Measurements from ENCODE around the gene MRPS27. TPM values are rescaled to one million over a fixed set of nuclear protein-coding genes. Genes with fewer than 3 reads are reported as not detected.

Gene MRPS27
- total and polyA plus RNA-seq, 2 experiments from 2014 or later = 36.4 to 58.5 TPM

GRCh38 chr5:72221099-72221498 lies 98.9 kb downstream of the MRPS27 start:
- no peak for TF ChIP-seq EZH2 (IDR thresholded peaks at IDR 0.05; ENCODE audit: insufficient read depth, poor library complexity, severe bottlenecking)
- no peak for TF ChIP-seq EZH2phosphoT487 (IDR thresholded peaks at IDR 0.05; ENCODE audit: insufficient read depth, low read depth)
- Histone ChIP-seq H3K9me3 (ENCODE audit: low read depth) (no peaks in the 10 kb centered on the region), H3K27ac (no peak overlapping the region), H3K4me1 (ENCODE audit: insufficient read depth) (peaks cover 14% of the 10 kb centered on the region), H3K27me3 (replicated peaks; ENCODE audit: insufficient read depth) (no peaks in the 10 kb centered on the region), H3K36me3 (ENCODE audit: low read depth) (peaks cover 20% of the 10 kb centered on the region), H2AFZ (no peak overlapping the region), H4K20me1 (ENCODE audit: insufficient read depth) (no peaks in the 10 kb centered on the region), H3K4me3 (no peak overlapping the region), H3K9me2 (ENCODE audit: insufficient read depth) (no peaks in the 10 kb centered on the region), H3K9ac (no peak overlapping the region), H3K4me2 (ENCODE audit: unreplicated experiment) (no peak overlapping the region), H3K79me2 (ENCODE audit: insufficient read depth) (no peaks in the 10 kb centered on the region), H3F3A (ENCODE audit: insufficient read depth) (peaks cover 11% of the 10 kb centered on the region)
- in situ Hi-C loops (cut with MboI) = no loop called here
- 100% methylated on average over 1 of the region's 1 CpG for WGBS, 2 experiments (ENCODE audit: low coverage in 1 of 2, low lambda C conversion rate in 2 of 2, missing lambda C conversion rate in 2 of 2)
- no peak for DNase-seq

GRCh38 chr5:72216756-72217155 lies 103.3 kb downstream of the MRPS27 start:
- Histone ChIP-seq H3K9ac (no peak overlapping the region), H3F3A (ENCODE audit: insufficient read depth) (peaks cover 19% of the 10 kb centered on the region), H2AFZ (no peak overlapping the region), H3K27me3 (replicated peaks; ENCODE audit: insufficient read depth) (no peaks in the 10 kb centered on the region), H3K79me2 (ENCODE audit: insufficient read depth) (no peaks in the 10 kb centered on the region), H3K9me2 (ENCODE audit: insufficient read depth) (no peaks in the 10 kb centered on the region), H3K27ac (no peak overlapping the region), H3K4me2 (ENCODE audit: unreplicated experiment) (no peak overlapping the region), H3K36me3 (ENCODE audit: low read depth) (0 out of 2 replicates have a peak, but pooled peaks cover 7% of the 10 kb centered on the region), H3K4me3 (no peak overlapping the region), H3K4me1 (ENCODE audit: insufficient read depth) (peaks cover 7% of the 10 kb centered on the region), H4K20me1 (ENCODE audit: insufficient read depth) (no peaks in the 10 kb centered on the region), H3K9me3 (ENCODE audit: low read depth) (no peaks in the 10 kb centered on the region)
- in situ Hi-C loops (cut with MboI) = no loop called here
- 96 to 98% methylated on average over 3 of the region's 3 CpGs for WGBS, 2 experiments (ENCODE audit: low coverage in 1 of 2, low lambda C conversion rate in 2 of 2, missing lambda C conversion rate in 2 of 2)
- no peak for DNase-seq
- no peak for TF ChIP-seq EZH2phosphoT487 (IDR thresholded peaks at IDR 0.05; ENCODE audit: insufficient read depth, low read depth)
- no peak for TF ChIP-seq EZH2 (IDR thresholded peaks at IDR 0.05; ENCODE audit: insufficient read depth, poor library complexity, severe bottlenecking)

GRCh38 chr5:72214168-72214567 lies 105.9 kb downstream of the MRPS27 start:
- Histone ChIP-seq H3K27ac (no peak overlapping the region), H3K4me3 (no peak overlapping the region), H3K36me3 (ENCODE audit: low read depth) (peaks cover 2% of the 10 kb centered on the region; the same call in 1 of the 2 replicates), H3K4me1 (ENCODE audit: insufficient read depth) (peaks cover 32% of the 10 kb centered on the region), H3F3A (ENCODE audit: insufficient read depth) (peaks cover 45% of the 10 kb centered on the region), H2AFZ (no peak overlapping the region), H3K4me2 (ENCODE audit: unreplicated experiment) (no peak overlapping the region), H4K20me1 (ENCODE audit: insufficient read depth) (no peaks in the 10 kb centered on the region), H3K79me2 (ENCODE audit: insufficient read depth) (no peaks in the 10 kb centered on the region), H3K9me2 (ENCODE audit: insufficient read depth) (no peaks in the 10 kb centered on the region), H3K9ac (no peak overlapping the region), H3K9me3 (ENCODE audit: low read depth) (no peaks in the 10 kb centered on the region), H3K27me3 (replicated peaks; ENCODE audit: insufficient read depth) (no peaks in the 10 kb centered on the region)
- 74 to 79% methylated on average over 4 of the region's 4 CpGs for WGBS, 2 experiments (ENCODE audit: low coverage in 1 of 2, low lambda C conversion rate in 2 of 2, missing lambda C conversion rate in 2 of 2)
- in situ Hi-C loops (cut with MboI) = no loop called here
- no peak for DNase-seq
- TF ChIP-seq EZH2 (IDR thresholded peaks at IDR 0.05; ENCODE audit: insufficient read depth, poor library complexity, severe bottlenecking) (no peak), EZH2phosphoT487 (IDR thresholded peaks at IDR 0.05; ENCODE audit: insufficient read depth, low read depth) (no peak)

GRCh38 chr5:72213482-72213881 lies 106.6 kb downstream of the MRPS27 start:
- H2AFZ ChIP-seq = no peak overlapping the region
- WGBS, 2 experiments (ENCODE audit: low coverage in 1 of 2, low lambda C conversion rate in 2 of 2, missing lambda C conversion rate in 2 of 2) = 99% methylated on average over 4 of the region's 4 CpGs
- no peak overlapping the region for H3K9ac ChIP-seq
- peaks cover 9% of the 10 kb centered on the region; the same call in 1 of the 2 replicates for H3K36me3 ChIP-seq (ENCODE audit: low read depth)
- TF ChIP-seq EZH2phosphoT487 (IDR thresholded peaks at IDR 0.05; ENCODE audit: insufficient read depth, low read depth) = no peak
- TF ChIP-seq EZH2 (IDR thresholded peaks at IDR 0.05; ENCODE audit: insufficient read depth, poor library complexity, severe bottlenecking) = no peak
- in situ Hi-C loops (cut with MboI) = no loop called here
- no peaks in the 10 kb centered on the region for H3K9me3 ChIP-seq (ENCODE audit: low read depth)
- H4K20me1 ChIP-seq (ENCODE audit: insufficient read depth) = no peaks in the 10 kb centered on the region
- H3F3A ChIP-seq (ENCODE audit: insufficient read depth) = peaks cover 52% of the 10 kb centered on the region
- no peaks in the 10 kb centered on the region for H3K79me2 ChIP-seq (ENCODE audit: insufficient read depth)
- H3K4me1 ChIP-seq (ENCODE audit: insufficient read depth) = peaks cover 36% of the 10 kb centered on the region
- H3K27ac ChIP-seq = no peak overlapping the region
- no peak overlapping the region for H3K4me2 ChIP-seq (ENCODE audit: unreplicated experiment)
- H3K27me3 ChIP-seq (replicated peaks; ENCODE audit: insufficient read depth) = no peaks in the 10 kb centered on the region
- H3K9me2 ChIP-seq (ENCODE audit: insufficient read depth) = no peaks in the 10 kb centered on the region
- no peak for DNase-seq
- H3K4me3 ChIP-seq = no peak overlapping the region

- no peaks in the 10 kb centered on the region for H3K9me2 ChIP-seq (ENCODE audit: insufficient read depth)
Observed at GRCh38 chr5:72212171-72212570, 107.9 kb downstream of the MRPS27 start.

More at GRCh38 chr5:72212171-72212570, 107.9 kb downstream of the MRPS27 start:
- TF ChIP-seq EZH2 (IDR thresholded peaks at IDR 0.05; ENCODE audit: insufficient read depth, poor library complexity, severe bottlenecking) (no peak), EZH2phosphoT487 (IDR thresholded peaks at IDR 0.05; ENCODE audit: insufficient read depth, low read depth) (no peak)
- in situ Hi-C loops (cut with MboI) = no loop called here
- H3K79me2 ChIP-seq (ENCODE audit: insufficient read depth) = no peaks in the 10 kb centered on the region
- peaks cover 21% of the 10 kb centered on the region; the same call in 1 of the 2 replicates for H3K36me3 ChIP-seq (ENCODE audit: low read depth)
- H3K4me1 ChIP-seq (ENCODE audit: insufficient read depth) = peaks cover 36% of the 10 kb centered on the region
- H2AFZ ChIP-seq = no peak overlapping the region
- H3K4me3 ChIP-seq = no peak overlapping the region
- H3K27ac ChIP-seq = no peak overlapping the region
- no peak overlapping the region for H3K4me2 ChIP-seq (ENCODE audit: unreplicated experiment)
- H3K27me3 ChIP-seq (replicated peaks; ENCODE audit: insufficient read depth) = no peaks in the 10 kb centered on the region
- WGBS, 2 experiments (ENCODE audit: low coverage in 1 of 2, low lambda C conversion rate in 2 of 2, missing lambda C conversion rate in 2 of 2) = 81 to 90% methylated on average over 2 of the region's 2 CpGs
- no peaks in the 10 kb centered on the region for H4K20me1 ChIP-seq (ENCODE audit: insufficient read depth)
- H3K9ac ChIP-seq = no peak overlapping the region
- H3K9me3 ChIP-seq (ENCODE audit: low read depth) = no peaks in the 10 kb centered on the region
- H3F3A ChIP-seq (ENCODE audit: insufficient read depth) = peaks cover 65% of the 10 kb centered on the region
- DNase-seq = peak; percentile 30

Data from GM23248 (cell line).